Neutrophil (primary cell): Measurements from ENCODE around the gene RPTOR.

ENCODE experiments used
- H3K27ac ChIP-seq: fragments of 200-600 bp; sonication (generic); 2 replicates; pipeline ENCODE4 v1.5.1; 2016; ENCODE audit warnings: mild to moderate bottlenecking, moderate library complexity
- H3K27me3 ChIP-seq: fragments of 200-600 bp; sonication (generic); 2 replicates; pipeline ENCODE4 v1.6.0; 2016; ENCODE audit warnings: mild to moderate bottlenecking
- H3K36me3 ChIP-seq: fragments of 200-600 bp; sonication (generic); 2 replicates; pipeline ENCODE4 v1.5.1; 2017
- H3K4me1 ChIP-seq, 2 experiments: fragments of 200-600 bp in 1 of 2; sonication (generic) in 1 of 2; 1 replicate in 1 of 2; 2 replicates in 1 of 2; pipeline versions ENCODE4 v1.5.1 to v1.6.1; 2013 to 2016; ENCODE audit warnings: low read depth in 1 of 2, low read length in 1 of 2, mild to moderate bottlenecking in 1 of 2, moderate library complexity in 1 of 2; ENCODE audit not compliant: control insufficient read depth in 1 of 2, insufficient read depth in 1 of 2
- H3K4me3 ChIP-seq, 2 experiments: fragments of 200-600 bp in 1 of 2; sonication (generic) in 1 of 2; 1 replicate in 1 of 2; 2 replicates in 1 of 2; pipeline ENCODE4 v1.5.1; 2013 to 2016; ENCODE audit warnings: low read depth in 1 of 2, low read length in 1 of 2, mild to moderate bottlenecking in 1 of 2, moderate library complexity in 1 of 2
- H3K9me3 ChIP-seq: fragments of 200-600 bp; sonication (generic); 2 replicates; pipeline ENCODE4 v1.5.1; 2016
- TF ChIP-seq, protein P1 (sequence below): fragments of 200-600 bp; sonication (generic); IDR thresholded peaks from 2 replicates; pipeline ENCODE4 v1.5.1; 2016; ENCODE audit warnings: antibody characterized with exemption

The RPTOR gene

DNA sequence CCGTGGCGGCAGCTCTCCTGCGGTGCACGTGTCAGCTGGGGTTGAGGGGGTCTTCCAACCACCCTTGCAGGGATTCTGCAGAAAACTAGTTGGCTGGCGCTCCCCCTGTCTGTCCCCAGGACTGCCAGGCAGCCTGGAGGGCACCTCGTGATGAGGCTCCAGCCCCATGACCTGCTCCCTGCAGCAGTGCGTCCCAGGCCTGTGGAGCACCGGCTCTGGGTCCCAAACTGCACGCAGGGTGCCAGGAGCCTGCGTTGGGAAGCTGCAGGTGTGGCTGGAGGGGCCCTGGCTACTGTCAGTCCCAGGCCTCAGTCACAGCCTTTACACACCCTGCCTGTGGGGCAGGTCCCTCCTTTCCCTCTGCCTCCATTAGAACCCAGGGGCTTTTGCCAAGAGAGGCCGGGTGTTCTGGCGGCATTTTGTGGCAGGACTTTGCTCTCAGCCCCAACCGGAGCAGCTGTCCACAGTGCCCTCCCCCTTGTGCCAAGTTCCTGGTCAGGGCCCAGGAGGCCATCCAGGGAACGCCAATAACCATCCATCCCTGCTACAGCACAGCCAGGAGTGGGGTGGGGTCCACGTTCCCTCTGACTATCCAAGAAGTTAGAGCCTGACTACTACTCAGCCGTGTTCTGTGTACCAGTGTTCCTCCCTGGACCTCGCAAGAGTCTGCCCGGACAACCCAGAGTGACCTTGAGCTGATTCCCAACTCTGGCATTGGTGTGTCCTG is 456.2 kb downstream of the RPTOR start:
- Histone ChIP-seq H3K27ac (no peak overlapping the region), H3K36me3 (peaks cover 54% of the 10 kb centered on the region), H3K27me3 (peaks cover 50% of the 10 kb centered on the region), H3K4me1 (peaks cover 6 to 11% of the 10 kb centered on the region in 2 experiments), H3K9me3 (no peaks in the 10 kb centered on the region), H3K4me3 (no peak overlapping the region)
- TF ChIP-seq, protein P1, sequence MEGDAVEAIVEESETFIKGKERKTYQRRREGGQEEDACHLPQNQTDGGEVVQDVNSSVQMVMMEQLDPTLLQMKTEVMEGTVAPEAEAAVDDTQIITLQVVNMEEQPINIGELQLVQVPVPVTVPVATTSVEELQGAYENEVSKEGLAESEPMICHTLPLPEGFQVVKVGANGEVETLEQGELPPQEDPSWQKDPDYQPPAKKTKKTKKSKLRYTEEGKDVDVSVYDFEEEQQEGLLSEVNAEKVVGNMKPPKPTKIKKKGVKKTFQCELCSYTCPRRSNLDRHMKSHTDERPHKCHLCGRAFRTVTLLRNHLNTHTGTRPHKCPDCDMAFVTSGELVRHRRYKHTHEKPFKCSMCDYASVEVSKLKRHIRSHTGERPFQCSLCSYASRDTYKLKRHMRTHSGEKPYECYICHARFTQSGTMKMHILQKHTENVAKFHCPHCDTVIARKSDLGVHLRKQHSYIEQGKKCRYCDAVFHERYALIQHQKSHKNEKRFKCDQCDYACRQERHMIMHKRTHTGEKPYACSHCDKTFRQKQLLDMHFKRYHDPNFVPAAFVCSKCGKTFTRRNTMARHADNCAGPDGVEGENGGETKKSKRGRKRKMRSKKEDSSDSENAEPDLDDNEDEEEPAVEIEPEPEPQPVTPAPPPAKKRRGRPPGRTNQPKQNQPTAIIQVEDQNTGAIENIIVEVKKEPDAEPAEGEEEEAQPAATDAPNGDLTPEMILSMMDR: no peak

GRCh38 chr17:81002013-81002384 is 457.4 kb downstream of the RPTOR start:
- Histone ChIP-seq H3K27me3 (peaks cover 62% of the 10 kb centered on the region), H3K27ac (no peak overlapping the region), H3K9me3 (no peaks in the 10 kb centered on the region), H3K4me3 (no peak overlapping the region), H3K4me1 (peaks cover 6 to 11% of the 10 kb centered on the region in 2 experiments), H3K36me3 (peaks cover 42% of the 10 kb centered on the region)
- TF ChIP-seq, protein P1: no peak

DNA sequence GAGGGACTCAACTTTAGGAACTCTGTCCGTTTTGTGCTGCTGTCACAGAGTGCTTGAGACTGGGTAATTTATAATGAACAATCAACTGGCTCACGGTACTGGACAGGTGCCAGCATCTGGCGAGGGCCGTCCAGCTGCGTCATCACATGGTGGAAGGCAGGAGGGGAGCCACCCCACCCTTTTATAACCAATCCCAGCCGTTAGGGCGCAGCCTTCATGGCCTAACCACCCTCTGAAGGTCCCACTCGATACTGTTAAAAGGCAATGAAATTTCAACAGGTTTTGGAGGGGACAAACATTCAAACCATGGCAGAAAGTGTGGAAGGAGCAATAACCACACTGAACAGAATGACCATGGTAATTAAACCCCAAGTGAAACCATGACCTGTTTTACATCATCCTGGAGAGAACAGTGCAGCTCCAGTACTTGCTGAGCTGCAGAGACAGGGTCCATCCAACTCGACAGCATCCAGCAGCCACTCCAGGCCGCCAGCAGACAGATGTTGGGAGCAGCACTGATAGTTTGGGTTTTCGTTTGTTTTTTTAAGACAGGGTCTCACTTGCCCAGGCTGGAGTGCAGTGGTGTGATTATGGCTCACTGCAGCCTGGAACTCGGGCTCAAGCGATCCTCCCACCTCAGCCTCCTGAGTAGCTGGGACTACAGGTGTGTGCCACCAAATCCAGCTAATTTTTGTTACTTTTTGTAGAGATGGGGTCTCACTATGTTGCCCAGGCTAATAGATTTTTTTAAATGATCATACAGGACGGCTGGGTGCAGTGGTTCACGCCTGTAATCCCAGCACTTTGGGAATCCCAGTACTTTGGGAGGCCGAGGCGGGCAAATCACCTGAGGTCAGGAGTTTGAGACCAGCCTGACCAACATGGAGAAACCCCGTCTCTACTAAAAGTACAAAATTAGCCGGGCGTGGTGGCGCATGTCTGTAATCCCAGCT is 458.0 kb downstream of the RPTOR start:
- Histone ChIP-seq H3K4me1 (peaks cover 6 to 11% of the 10 kb centered on the region in 2 experiments), H3K36me3 (peaks cover 35% of the 10 kb centered on the region), H3K9me3 (no peaks in the 10 kb centered on the region), H3K27me3 (peaks cover 68% of the 10 kb centered on the region), H3K27ac (no peak overlapping the region), H3K4me3 (no peak overlapping the region)
- TF ChIP-seq, protein P1: no peak

GRCh38 chr17:81003711-81004475 is 459.3 kb downstream of the RPTOR start:
- peaks cover 7 to 12% of the 10 kb centered on the region in 2 experiments for H3K4me1 ChIP-seq
- no peaks in the 10 kb centered on the region for H3K9me3 ChIP-seq
- TF ChIP-seq, protein P1: no peak
- no peak overlapping the region for H3K4me3 ChIP-seq
- H3K27ac ChIP-seq: no peak overlapping the region
- peaks cover 68% of the 10 kb centered on the region for H3K27me3 ChIP-seq
- peaks cover 23% of the 10 kb centered on the region for H3K36me3 ChIP-seq

DNA sequence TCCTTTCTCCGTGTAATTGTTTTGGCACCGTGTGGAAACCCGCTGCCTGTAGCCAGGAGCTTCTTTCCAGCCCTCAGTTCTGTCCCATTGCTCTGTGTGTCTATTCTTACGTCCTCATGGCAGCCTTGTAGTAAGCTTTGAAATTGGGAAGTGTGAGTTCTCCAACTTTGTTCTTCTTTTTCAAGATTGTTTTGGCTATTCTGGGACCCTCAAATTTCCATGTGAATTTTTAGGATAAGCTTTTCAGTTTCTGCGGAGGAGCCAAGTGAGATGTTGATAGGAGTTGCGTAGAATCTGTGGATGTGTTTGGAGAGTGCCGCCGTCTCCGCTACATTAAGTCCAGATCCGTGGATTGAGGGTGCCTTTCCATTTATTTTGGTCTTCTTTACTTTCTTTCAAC is 462.3 kb downstream of the RPTOR start:
- Histone ChIP-seq H3K27me3 (peaks cover 57% of the 10 kb centered on the region), H3K27ac (no peak overlapping the region)
- TF ChIP-seq, protein P1: no peak

More for the DNA sequence above, 462.3 kb downstream of the RPTOR start:
- Histone ChIP-seq H3K4me3 (no peak overlapping the region), H3K36me3 (no peaks in the 10 kb centered on the region), H3K9me3 (peaks cover 6% of the 10 kb centered on the region), H3K4me1 (peaks cover 17 to 21% of the 10 kb centered on the region in 2 experiments)
